Neural cell (in vitro differentiated cells): ENCODE results near the gene SLC44A5. TPM values are rescaled to one million over a fixed set of nuclear protein-coding genes. Genes with fewer than 3 reads are reported as not detected.

Experiments used
- H2AFZ ChIP-seq: fragments of 200-600, 300-800 bp; sonication (generic), shearing (Covaris generic); 2 replicates; pipeline ENCODE4 v1.6.0; 2014; ENCODE audit warnings: low read depth, mild to moderate bottlenecking, antibody characterized with exemption, low read length, moderate library complexity
- H3F3A ChIP-seq: fragments of 200-600 bp; shearing (Covaris generic); 2 replicates; pipeline ENCODE4 v1.6.1; 2016; ENCODE audit warnings: mild to moderate bottlenecking, moderate library complexity, mixed read lengths, antibody characterized with exemption, low read length; ENCODE audit not compliant: insufficient read depth, poor library complexity, severe bottlenecking
- H3K27ac ChIP-seq: fragments of 200-600, 300-800 bp; sonication (generic), shearing (Covaris generic); 2 replicates; pipeline ENCODE4 v1.5.1; 2014; ENCODE audit warnings: mild to moderate bottlenecking, low read length, moderate library complexity
- H3K27me3 ChIP-seq: fragments of 300-800, 200-600 bp; sonication (generic), shearing (Covaris generic); 2 replicates; pipeline ENCODE4 v1.6.0; 2014; ENCODE audit warnings: mild to moderate bottlenecking, low read depth, low read length, moderate library complexity; ENCODE audit not compliant: insufficient read depth
- H3K36me3 ChIP-seq: fragments of 300-800, 200-600 bp; sonication (generic), shearing (Covaris generic); 2 replicates; pipeline ENCODE4 v1.5.1; 2014; ENCODE audit warnings: mild to moderate bottlenecking, antibody characterized with exemption, low read length, moderate library complexity; ENCODE audit not compliant: insufficient read depth
- H3K4me2 ChIP-seq: fragments of 300-800, 200-600 bp; sonication (generic), shearing (Covaris generic); 2 replicates; pipeline ENCODE4 v1.6.0; 2014; ENCODE audit warnings: mild to moderate bottlenecking, low read length
- H3K4me3 ChIP-seq: fragments of 300-800, 200-600 bp; sonication (generic), shearing (Covaris generic); 2 replicates; pipeline ENCODE4 v1.5.1; 2014; ENCODE audit warnings: mild to moderate bottlenecking, low read length, moderate library complexity
- H3K79me2 ChIP-seq: fragments of 200-600 bp; shearing (Covaris generic); replicated peaks from 2 replicates; pipeline ENCODE4 v1.6.0; 2014; ENCODE audit warnings: mild to moderate bottlenecking, low read length, moderate library complexity; ENCODE audit not compliant: insufficient read depth
- H3K9ac ChIP-seq: fragments of 300-800, 200-600 bp; sonication (generic), shearing (Covaris generic); 2 replicates; pipeline ENCODE4 v1.6.1; 2016; ENCODE audit warnings: mild to moderate bottlenecking, low read length, mixed read lengths
- H3K9me2 ChIP-seq: fragments of 200-600 bp; shearing (Covaris generic); 2 replicates; pipeline ENCODE4 v1.6.1; 2016; ENCODE audit warnings: mild to moderate bottlenecking, low read length, mixed read lengths; ENCODE audit not compliant: insufficient read depth
- H3K9me3 ChIP-seq: fragments of 200-600, 300-800 bp; sonication (generic), shearing (Covaris generic); 2 replicates; pipeline ENCODE4 v1.6.1; 2016; ENCODE audit warnings: mild to moderate bottlenecking, mixed run types, low read length, moderate library complexity, mixed read lengths
- H4K20me1 ChIP-seq: fragments of 200-600 bp; shearing (Covaris generic); 2 replicates; pipeline ENCODE4 v1.6.1; 2016; ENCODE audit warnings: mild to moderate bottlenecking, mixed run types; ENCODE audit not compliant: insufficient read depth
- EP300 ChIP-seq: fragments of 450-650 bp; conservative IDR thresholded peaks from 2 replicates; pipeline ENCODE4 v1.6.1; 2014; ENCODE audit warnings: antibody characterized with exemption, mild to moderate bottlenecking, moderate library complexity; ENCODE audit not compliant: poor library complexity, severe bottlenecking
- EZH2 ChIP-seq: fragments of 200-600, 300-800 bp; shearing (Covaris generic), sonication (generic); IDR thresholded peaks from 2 replicates; pipeline ENCODE4 v1.6.1; 2014; ENCODE audit warnings: antibody characterized with exemption, low read length, borderline replicate concordance, mild to moderate bottlenecking; ENCODE audit not compliant: insufficient read depth, poor library complexity, severe bottlenecking
- MXI1 ChIP-seq: fragments of 450-650 bp; conservative IDR thresholded peaks from 2 replicates; pipeline ENCODE4 v1.6.1; 2014; ENCODE audit warnings: antibody characterized with exemption, mild to moderate bottlenecking; ENCODE audit not compliant: poor library complexity, severe bottlenecking
- POLR2AphosphoS5 ChIP-seq: IDR thresholded peaks from 2 replicates; pipeline ENCODE4 v1.6.1; 2012
- RAD21 ChIP-seq: fragments of 450-650 bp; conservative IDR thresholded peaks from 2 replicates; pipeline ENCODE4 v1.6.1; 2014; ENCODE audit warnings: antibody characterized with exemption, mild to moderate bottlenecking, moderate library complexity
- SMC3 ChIP-seq: fragments of 450-650 bp; conservative IDR thresholded peaks from 2 replicates; pipeline ENCODE4 v1.6.1; 2014; ENCODE audit warnings: antibody characterized with exemption, mild to moderate bottlenecking, moderate library complexity; ENCODE audit not compliant: poor library complexity
- TAF1 ChIP-seq: IDR thresholded peaks from 2 replicates; pipeline ENCODE4 v1.6.1; 2012; ENCODE audit warnings: low read depth
- polyA plus RNA-seq: library from polyadenylated mRNA; depleted of rRNA; stranded (reverse); fragments of >200 nt; gene quantifications from 2 replicates; pipeline ENCODE4 v1.2.3, GENCODE V29; 2014
- TF ChIP-seq, protein P1 (sequence below): IDR thresholded peaks from 2 replicates; pipeline ENCODE4 v1.6.1; 2012; ENCODE audit warnings: borderline replicate concordance
- TF ChIP-seq, protein P2 (sequence below): fragments of 450-650 bp; IDR thresholded peaks from 2 replicates; pipeline ENCODE4 v1.5.1; 2014; ENCODE audit warnings: antibody characterized with exemption, mild to moderate bottlenecking, moderate library complexity; ENCODE audit not compliant: poor library complexity, severe bottlenecking

The SLC44A5 gene
- polyA plus RNA-seq, 1 donor from 2014 or later: 53.0 TPM

- no peaks in the 10 kb centered on the region for H3K36me3 ChIP-seq
- H2AFZ ChIP-seq: no peak overlapping the region
- H3K9ac ChIP-seq: no peak overlapping the region
- no peak overlapping the region for H3K4me2 ChIP-seq
- no peak overlapping the region for H3K27ac ChIP-seq
- no peaks in the 10 kb centered on the region for H4K20me1 ChIP-seq
- TF ChIP-seq EP300: no peak
- TF ChIP-seq MXI1: no peak
- no peak for TF ChIP-seq EZH2
- no peak for TF ChIP-seq POLR2AphosphoS5
- TF ChIP-seq RAD21: no peak
- TF ChIP-seq, protein P1, sequence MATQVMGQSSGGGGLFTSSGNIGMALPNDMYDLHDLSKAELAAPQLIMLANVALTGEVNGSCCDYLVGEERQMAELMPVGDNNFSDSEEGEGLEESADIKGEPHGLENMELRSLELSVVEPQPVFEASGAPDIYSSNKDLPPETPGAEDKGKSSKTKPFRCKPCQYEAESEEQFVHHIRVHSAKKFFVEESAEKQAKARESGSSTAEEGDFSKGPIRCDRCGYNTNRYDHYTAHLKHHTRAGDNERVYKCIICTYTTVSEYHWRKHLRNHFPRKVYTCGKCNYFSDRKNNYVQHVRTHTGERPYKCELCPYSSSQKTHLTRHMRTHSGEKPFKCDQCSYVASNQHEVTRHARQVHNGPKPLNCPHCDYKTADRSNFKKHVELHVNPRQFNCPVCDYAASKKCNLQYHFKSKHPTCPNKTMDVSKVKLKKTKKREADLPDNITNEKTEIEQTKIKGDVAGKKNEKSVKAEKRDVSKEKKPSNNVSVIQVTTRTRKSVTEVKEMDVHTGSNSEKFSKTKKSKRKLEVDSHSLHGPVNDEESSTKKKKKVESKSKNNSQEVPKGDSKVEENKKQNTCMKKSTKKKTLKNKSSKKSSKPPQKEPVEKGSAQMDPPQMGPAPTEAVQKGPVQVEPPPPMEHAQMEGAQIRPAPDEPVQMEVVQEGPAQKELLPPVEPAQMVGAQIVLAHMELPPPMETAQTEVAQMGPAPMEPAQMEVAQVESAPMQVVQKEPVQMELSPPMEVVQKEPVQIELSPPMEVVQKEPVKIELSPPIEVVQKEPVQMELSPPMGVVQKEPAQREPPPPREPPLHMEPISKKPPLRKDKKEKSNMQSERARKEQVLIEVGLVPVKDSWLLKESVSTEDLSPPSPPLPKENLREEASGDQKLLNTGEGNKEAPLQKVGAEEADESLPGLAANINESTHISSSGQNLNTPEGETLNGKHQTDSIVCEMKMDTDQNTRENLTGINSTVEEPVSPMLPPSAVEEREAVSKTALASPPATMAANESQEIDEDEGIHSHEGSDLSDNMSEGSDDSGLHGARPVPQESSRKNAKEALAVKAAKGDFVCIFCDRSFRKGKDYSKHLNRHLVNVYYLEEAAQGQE: no peak
- TF ChIP-seq TAF1: no peak
- no peak for TF ChIP-seq SMC3
- TF ChIP-seq, protein P2, sequence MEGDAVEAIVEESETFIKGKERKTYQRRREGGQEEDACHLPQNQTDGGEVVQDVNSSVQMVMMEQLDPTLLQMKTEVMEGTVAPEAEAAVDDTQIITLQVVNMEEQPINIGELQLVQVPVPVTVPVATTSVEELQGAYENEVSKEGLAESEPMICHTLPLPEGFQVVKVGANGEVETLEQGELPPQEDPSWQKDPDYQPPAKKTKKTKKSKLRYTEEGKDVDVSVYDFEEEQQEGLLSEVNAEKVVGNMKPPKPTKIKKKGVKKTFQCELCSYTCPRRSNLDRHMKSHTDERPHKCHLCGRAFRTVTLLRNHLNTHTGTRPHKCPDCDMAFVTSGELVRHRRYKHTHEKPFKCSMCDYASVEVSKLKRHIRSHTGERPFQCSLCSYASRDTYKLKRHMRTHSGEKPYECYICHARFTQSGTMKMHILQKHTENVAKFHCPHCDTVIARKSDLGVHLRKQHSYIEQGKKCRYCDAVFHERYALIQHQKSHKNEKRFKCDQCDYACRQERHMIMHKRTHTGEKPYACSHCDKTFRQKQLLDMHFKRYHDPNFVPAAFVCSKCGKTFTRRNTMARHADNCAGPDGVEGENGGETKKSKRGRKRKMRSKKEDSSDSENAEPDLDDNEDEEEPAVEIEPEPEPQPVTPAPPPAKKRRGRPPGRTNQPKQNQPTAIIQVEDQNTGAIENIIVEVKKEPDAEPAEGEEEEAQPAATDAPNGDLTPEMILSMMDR: no peak
- no peaks in the 10 kb centered on the region for H3F3A ChIP-seq
- no peaks in the 10 kb centered on the region for H3K27me3 ChIP-seq
- H3K4me3 ChIP-seq: no peak overlapping the region
- no peaks in the 10 kb centered on the region for H3K9me3 ChIP-seq
- H3K79me2 ChIP-seq: no peaks in the 10 kb centered on the region
- no peaks in the 10 kb centered on the region for H3K9me2 ChIP-seq
Observed at GRCh38 chr1:75171876-75172275, 439.0 kb downstream of the SLC44A5 start.

GRCh38 chr1:75170981-75171380 is 439.9 kb downstream of the SLC44A5 start:
- Histone ChIP-seq H3K9me2 (no peaks in the 10 kb centered on the region), H3K36me3 (no peaks in the 10 kb centered on the region), H3F3A (no peaks in the 10 kb centered on the region), H3K27ac (no peak overlapping the region), H3K9me3 (no peaks in the 10 kb centered on the region), H3K4me3 (no peak overlapping the region), H3K79me2 (no peaks in the 10 kb centered on the region), H3K4me2 (no peak overlapping the region), H3K9ac (no peak overlapping the region), H4K20me1 (no peaks in the 10 kb centered on the region), H2AFZ (no peak overlapping the region), H3K27me3 (no peaks in the 10 kb centered on the region)
- TF ChIP-seq EZH2: no peak
- TF ChIP-seq MXI1: no peak
- TF ChIP-seq, protein P2: no peak
- no peak for TF ChIP-seq TAF1
- TF ChIP-seq RAD21: no peak
- no peak for TF ChIP-seq EP300
- TF ChIP-seq, protein P1: no peak
- TF ChIP-seq POLR2AphosphoS5: no peak
- no peak for TF ChIP-seq SMC3
